Neural progenitor cell (in vitro differentiated cells): ENCODE results near the gene PDCD6IP. TPM values are rescaled to one million over a fixed set of nuclear protein-coding genes. Genes with fewer than 3 reads are reported as not detected.
A peak's percentile ranks its signal among the peaks of the same experiment; 100 is the strongest.
"Not testable (repeated sequence)": the region's sequence is repeated elsewhere in the genome, so short reads cannot be mapped to it uniquely, and the experiment has no call there.

Source experiments
- DNase-seq: peaks from one replicate; pipeline ENCODE4 v3.0.0-alpha.2; 2016; ENCODE audit warnings: low spot score
- H2AFZ ChIP-seq: fragments of 200-600 bp; sonication (generic); replicated peaks from 2 replicates; pipeline ENCODE4 v1.6.1; 2016; ENCODE audit warnings: antibody characterized with exemption
- H3F3A ChIP-seq: fragments of 200-600 bp; sonication (generic); 2 replicates; pipeline ENCODE4 v1.6.1; 2016; ENCODE audit warnings: antibody characterized with exemption, low read depth
- H3K27ac ChIP-seq: fragments of 200-600 bp; sonication (generic); 2 replicates; pipeline ENCODE4 v1.5.1; 2016; ENCODE audit warnings: mild to moderate bottlenecking
- H3K27me3 ChIP-seq: fragments of 200-600 bp; sonication (generic); 2 replicates; pipeline ENCODE4 v1.6.1; 2016; ENCODE audit warnings: mild to moderate bottlenecking, moderate library complexity
- H3K36me3 ChIP-seq: fragments of 200-600 bp; sonication (generic); 2 replicates; pipeline ENCODE4 v1.5.1; 2016
- H3K4me1 ChIP-seq: fragments of 200-600 bp; sonication (generic); 2 replicates; pipeline ENCODE4 v1.6.1; 2016; ENCODE audit warnings: mixed run types
- H3K4me2 ChIP-seq: fragments of 200-600 bp; sonication (generic); 2 replicates; pipeline ENCODE4 v1.6.1; 2016
- H3K4me3 ChIP-seq: fragments of 200-600 bp; sonication (generic); 2 replicates; pipeline ENCODE4 v1.5.1; 2016
- H3K79me2 ChIP-seq: fragments of 200-600 bp; sonication (generic); 2 replicates; pipeline ENCODE4 v1.6.1; 2016; ENCODE audit warnings: low read depth
- H3K9ac ChIP-seq: fragments of 200-600 bp; sonication (generic); 2 replicates; pipeline ENCODE4 v1.6.1; 2016
- H3K9me3 ChIP-seq: fragments of 200-600 bp; sonication (generic); 2 replicates; pipeline ENCODE4 v1.5.1; 2016; ENCODE audit warnings: low read depth
- H4K20me1 ChIP-seq: fragments of 200-600 bp; sonication (generic); 2 replicates; pipeline ENCODE4 v1.6.1; 2016; ENCODE audit warnings: low read depth
- H3K27ac Mint-ChIP-seq: 3 replicates; pipeline ENCODE4 v1.8.0; 2021; ENCODE audit warnings: mixed read lengths
- H3K27me3 Mint-ChIP-seq: 2 replicates; pipeline ENCODE4 v1.8.0; 2022; ENCODE audit warnings: low read depth, mild to moderate bottlenecking, inconsistent platforms, moderate library complexity, mixed read lengths; ENCODE audit not compliant: insufficient read depth
- H3K36me3 Mint-ChIP-seq: 3 replicates; pipeline ENCODE4 v1.8.0; 2021; ENCODE audit warnings: mixed read lengths
- H3K4me1 Mint-ChIP-seq: 3 replicates; pipeline ENCODE4 v1.8.0; 2021; ENCODE audit warnings: mixed read lengths
- H3K4me3 Mint-ChIP-seq: 3 replicates; pipeline ENCODE4 v1.8.0; 2021; ENCODE audit warnings: mild to moderate bottlenecking, moderate library complexity, mixed read lengths
- H3K9me3 Mint-ChIP-seq: 3 replicates; pipeline ENCODE4 v1.8.0; 2020; ENCODE audit warnings: mixed read lengths
- EZH2 ChIP-seq: fragments of 200-600 bp; sonication (generic); IDR thresholded peaks from 2 replicates; pipeline ENCODE4 v1.6.1; 2017; ENCODE audit warnings: antibody characterized with exemption, mild to moderate bottlenecking, moderate library complexity
- EZH2phosphoT487 ChIP-seq: fragments of 200-600 bp; sonication (generic); IDR thresholded peaks from 2 replicates; pipeline ENCODE4 v1.6.1; 2017; ENCODE audit warnings: antibody characterized with exemption
- total RNA-seq: library from RNA; depleted of rRNA; stranded (reverse); fragments of >200 nt; gene quantifications from 2 replicates; pipeline ENCODE4 v1.2.3, GENCODE V29; 2015; ENCODE audit warnings: low replicate concordance
- TF ChIP-seq, protein P1 (sequence below): fragments of 200-600 bp; sonication (generic); IDR thresholded peaks from 2 replicates; pipeline ENCODE4 v1.5.1; 2017; ENCODE audit warnings: antibody characterized with exemption, mild to moderate bottlenecking

PDCD6IP gene
- total RNA-seq, 1 donor from 2014 or later = 93.7 TPM

DNA sequence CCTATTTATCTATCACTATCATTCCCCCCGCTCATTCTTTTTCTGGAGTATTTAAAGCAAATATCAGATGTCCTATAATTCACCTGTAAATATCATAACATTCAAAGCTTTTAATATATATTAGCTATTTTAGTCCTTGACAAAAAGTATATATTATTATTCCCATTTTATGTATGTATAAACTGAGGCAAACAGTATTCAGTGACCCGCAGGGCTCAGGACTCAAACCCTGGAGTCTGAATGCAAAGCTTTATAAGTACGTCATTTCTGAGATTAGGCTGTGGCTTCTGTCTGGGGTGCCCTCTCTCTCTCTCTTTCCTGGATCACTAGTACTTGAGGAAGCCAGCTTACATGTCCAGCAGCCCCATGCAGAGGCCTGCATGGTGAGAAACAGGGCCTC lies 20.4 kb upstream of the PDCD6IP start:
- no peak overlapping the region for H3K4me3 ChIP-seq
- no peaks in the 10 kb centered on the region for H4K20me1 ChIP-seq
- H3F3A ChIP-seq = no peaks in the 10 kb centered on the region
- no peaks in the 10 kb centered on the region for H3K36me3 ChIP-seq
- H3K9me3 Mint-ChIP-seq = no peaks in the 10 kb centered on the region
- H3K4me2 ChIP-seq = no peak overlapping the region
- DNase-seq = no peak
- no peak overlapping the region for H3K4me3 Mint-ChIP-seq
- no peak overlapping the region for H3K9ac ChIP-seq
- no peaks in the 10 kb centered on the region for H3K9me3 ChIP-seq
- H3K27ac Mint-ChIP-seq = no peak overlapping the region
- H3K27me3 ChIP-seq = no peaks in the 10 kb centered on the region
- H3K4me1 Mint-ChIP-seq = peaks cover 4% of the 10 kb centered on the region
- no peak overlapping the region for H2AFZ ChIP-seq
- no peak overlapping the region for H3K27ac ChIP-seq
- no peaks in the 10 kb centered on the region for H3K36me3 Mint-ChIP-seq
- TF ChIP-seq, protein P1, sequence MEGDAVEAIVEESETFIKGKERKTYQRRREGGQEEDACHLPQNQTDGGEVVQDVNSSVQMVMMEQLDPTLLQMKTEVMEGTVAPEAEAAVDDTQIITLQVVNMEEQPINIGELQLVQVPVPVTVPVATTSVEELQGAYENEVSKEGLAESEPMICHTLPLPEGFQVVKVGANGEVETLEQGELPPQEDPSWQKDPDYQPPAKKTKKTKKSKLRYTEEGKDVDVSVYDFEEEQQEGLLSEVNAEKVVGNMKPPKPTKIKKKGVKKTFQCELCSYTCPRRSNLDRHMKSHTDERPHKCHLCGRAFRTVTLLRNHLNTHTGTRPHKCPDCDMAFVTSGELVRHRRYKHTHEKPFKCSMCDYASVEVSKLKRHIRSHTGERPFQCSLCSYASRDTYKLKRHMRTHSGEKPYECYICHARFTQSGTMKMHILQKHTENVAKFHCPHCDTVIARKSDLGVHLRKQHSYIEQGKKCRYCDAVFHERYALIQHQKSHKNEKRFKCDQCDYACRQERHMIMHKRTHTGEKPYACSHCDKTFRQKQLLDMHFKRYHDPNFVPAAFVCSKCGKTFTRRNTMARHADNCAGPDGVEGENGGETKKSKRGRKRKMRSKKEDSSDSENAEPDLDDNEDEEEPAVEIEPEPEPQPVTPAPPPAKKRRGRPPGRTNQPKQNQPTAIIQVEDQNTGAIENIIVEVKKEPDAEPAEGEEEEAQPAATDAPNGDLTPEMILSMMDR = no peak
- no peak for TF ChIP-seq EZH2phosphoT487
- TF ChIP-seq EZH2 = no peak
- no peaks in the 10 kb centered on the region for H3K4me1 ChIP-seq
- peaks cover 3% of the 10 kb centered on the region for H3K27me3 Mint-ChIP-seq
- H3K79me2 ChIP-seq = no peaks in the 10 kb centered on the region

DNA sequence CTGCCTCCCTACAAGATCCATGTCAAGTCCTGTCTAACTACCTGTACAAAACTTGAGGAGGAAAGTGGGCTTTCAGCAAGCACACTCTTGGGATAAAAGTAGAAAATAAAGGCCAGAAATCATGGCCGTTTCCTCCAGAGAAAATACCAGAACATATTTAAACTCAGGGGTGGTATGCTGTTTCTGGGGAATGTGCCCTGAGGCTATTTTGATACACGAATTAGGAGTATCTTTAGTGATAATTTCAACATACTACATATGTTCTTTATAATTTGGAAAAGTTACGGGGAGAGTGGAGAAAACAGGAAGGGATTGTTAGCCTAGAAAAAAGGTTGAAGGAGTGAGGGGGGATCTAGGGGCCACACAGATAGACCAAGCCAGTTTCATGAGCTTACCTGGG lies 18.7 kb upstream of the PDCD6IP start:
- no peak overlapping the region for H3K4me2 ChIP-seq
- H3K36me3 ChIP-seq = no peaks in the 10 kb centered on the region
- no peak overlapping the region for H3K4me3 ChIP-seq
- Mint-ChIP-seq H3K27ac (no peak overlapping the region), H3K27me3 (no peaks in the 10 kb centered on the region), H3K9me3 (no peaks in the 10 kb centered on the region), H3K4me3 (no peak overlapping the region), H3K4me1 (no peaks in the 10 kb centered on the region), H3K36me3 (no peaks in the 10 kb centered on the region)
- H3K79me2 ChIP-seq = no peaks in the 10 kb centered on the region
- no peaks in the 10 kb centered on the region for H3K4me1 ChIP-seq
- H3K27ac ChIP-seq = no peak overlapping the region
- TF ChIP-seq, protein P1 = no peak
- TF ChIP-seq EZH2phosphoT487 = no peak
- no peak for TF ChIP-seq EZH2
- DNase-seq = no peak
- H2AFZ ChIP-seq = peak overlapping the region; percentile 7
- H3K9ac ChIP-seq = no peak overlapping the region
- no peaks in the 10 kb centered on the region for H4K20me1 ChIP-seq
- no peaks in the 10 kb centered on the region for H3K27me3 ChIP-seq
- H3K9me3 ChIP-seq = no peaks in the 10 kb centered on the region
- no peaks in the 10 kb centered on the region for H3F3A ChIP-seq

DNA sequence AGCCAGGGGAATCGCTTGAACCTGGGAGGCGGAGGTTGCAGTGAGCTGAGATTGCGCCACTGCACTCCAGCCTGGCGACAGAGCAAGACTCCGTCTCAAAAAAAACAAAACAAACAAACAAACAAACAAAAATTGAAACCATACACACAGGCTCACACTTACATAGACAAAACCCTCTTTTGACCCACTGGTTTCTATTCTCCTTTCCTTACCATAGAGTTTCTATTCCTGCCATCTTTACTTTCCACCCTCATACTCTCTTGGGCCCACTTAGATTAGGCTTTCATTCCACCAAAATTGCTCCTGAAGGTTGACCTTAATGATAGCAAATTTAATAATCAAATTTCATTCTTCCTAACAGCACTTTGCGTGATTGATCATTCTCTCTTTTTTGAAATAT lies 17.0 kb upstream of the PDCD6IP start:
- not testable (repeated sequence) for DNase-seq, H3K27me3 Mint-ChIP-seq, H3K27me3 ChIP-seq, H3K27ac ChIP-seq, H3K9ac ChIP-seq, H3K79me2 ChIP-seq, H3K4me1 Mint-ChIP-seq, H3K9me3 Mint-ChIP-seq, H4K20me1 ChIP-seq, H3K4me3 Mint-ChIP-seq, H3K9me3 ChIP-seq, H2AFZ ChIP-seq, H3K36me3 ChIP-seq, H3K4me1 ChIP-seq, H3K4me2 ChIP-seq, H3K27ac Mint-ChIP-seq, H3K4me3 ChIP-seq, H3F3A ChIP-seq, H3K36me3 Mint-ChIP-seq

DNA sequence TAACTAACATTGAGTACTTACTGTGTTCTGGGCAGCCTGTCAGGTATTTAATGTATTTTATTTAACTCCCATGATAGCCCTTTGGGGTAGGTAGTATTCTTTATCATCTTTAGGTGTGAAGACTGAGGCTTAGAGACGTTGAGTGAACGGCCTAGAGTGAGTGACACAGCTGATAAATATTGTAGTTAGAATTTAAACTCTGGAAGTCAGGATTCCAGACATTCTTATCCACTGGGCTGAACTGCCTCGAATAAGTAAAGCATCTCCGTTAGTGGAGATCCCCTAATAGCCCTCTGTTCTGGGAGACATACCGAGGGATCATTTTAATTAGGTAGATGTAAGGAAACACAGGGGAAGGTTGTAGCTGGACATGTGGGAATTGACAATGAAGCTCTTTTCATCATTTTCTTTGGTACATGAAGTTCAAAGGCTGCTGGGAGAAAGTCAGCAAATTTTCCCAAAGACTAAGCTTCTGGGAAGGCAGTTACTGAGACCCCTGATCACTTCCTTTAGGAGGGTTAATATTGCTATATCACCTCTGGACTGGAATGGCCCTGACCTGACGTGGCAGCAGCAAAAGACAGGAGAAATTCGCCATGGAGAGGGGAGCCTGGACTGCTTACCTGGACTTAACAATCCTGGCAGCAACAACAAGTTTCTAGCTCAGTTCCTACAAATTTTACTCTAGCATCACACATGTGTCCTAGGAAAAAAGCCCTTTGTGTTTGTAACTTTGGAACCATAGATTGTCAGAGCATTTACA lies 11.7 kb upstream of the PDCD6IP start:
- peaks cover 30% of the 10 kb centered on the region for H3K27me3 ChIP-seq
- H3K9ac ChIP-seq = no peak overlapping the region
- no peaks in the 10 kb centered on the region for H3K36me3 Mint-ChIP-seq
- H3K4me1 Mint-ChIP-seq = peaks cover 11% of the 10 kb centered on the region
- no peak for DNase-seq
- H3K4me3 ChIP-seq = peak overlapping the region; percentile 41
- peaks cover 7% of the 10 kb centered on the region for H3F3A ChIP-seq
- peak overlapping the region; percentile 82 for H2AFZ ChIP-seq
- peaks cover 21% of the 10 kb centered on the region for H3K4me1 ChIP-seq
- H3K27ac ChIP-seq = no peak overlapping the region
- no peaks in the 10 kb centered on the region for H4K20me1 ChIP-seq
- H3K9me3 Mint-ChIP-seq = no peaks in the 10 kb centered on the region
- H3K27me3 Mint-ChIP-seq = peaks cover 2% of the 10 kb centered on the region
- no peaks in the 10 kb centered on the region for H3K9me3 ChIP-seq
- H3K27ac Mint-ChIP-seq = no peak overlapping the region
- no peaks in the 10 kb centered on the region for H3K36me3 ChIP-seq
- no peaks in the 10 kb centered on the region for H3K79me2 ChIP-seq
- TF ChIP-seq, protein P1 = no peak
- H3K4me2 ChIP-seq = peak overlapping the region; percentile 79
- H3K4me3 Mint-ChIP-seq = peak overlapping the region; percentile 71
